NCI-H774 (cell line): Measurements from ENCODE around the gene EIF6.
A peak's percentile ranks its signal among the peaks of the same experiment; 100 is the strongest.
"Not testable (repeated sequence)": the region's sequence is repeated elsewhere in the genome, so short reads cannot be mapped to it uniquely, and the experiment has no call there.

Experiments used
- DNase-seq: peaks from one replicate; lab custom pipeline; 2025; lab: John Stamatoyannopoulos, UW

The EIF6 gene

GRCh38 chr20:35284267-35284991, at the start of gene EIF6:
Gene EIF6, minus strand, starts transcription at chr20:35284772. Its CDS starts 285 bp downstream, at chr20:35284487.
- DNase-seq: peak; percentile 80

- DNase-seq: no peak
Observed at GRCh38 chr20:35333606-35334005, 49.0 kb upstream of the EIF6 start.

GRCh38 chr20:35332540-35333200, 48.1 kb upstream of the EIF6 start:
- no peak for DNase-seq

DNA sequence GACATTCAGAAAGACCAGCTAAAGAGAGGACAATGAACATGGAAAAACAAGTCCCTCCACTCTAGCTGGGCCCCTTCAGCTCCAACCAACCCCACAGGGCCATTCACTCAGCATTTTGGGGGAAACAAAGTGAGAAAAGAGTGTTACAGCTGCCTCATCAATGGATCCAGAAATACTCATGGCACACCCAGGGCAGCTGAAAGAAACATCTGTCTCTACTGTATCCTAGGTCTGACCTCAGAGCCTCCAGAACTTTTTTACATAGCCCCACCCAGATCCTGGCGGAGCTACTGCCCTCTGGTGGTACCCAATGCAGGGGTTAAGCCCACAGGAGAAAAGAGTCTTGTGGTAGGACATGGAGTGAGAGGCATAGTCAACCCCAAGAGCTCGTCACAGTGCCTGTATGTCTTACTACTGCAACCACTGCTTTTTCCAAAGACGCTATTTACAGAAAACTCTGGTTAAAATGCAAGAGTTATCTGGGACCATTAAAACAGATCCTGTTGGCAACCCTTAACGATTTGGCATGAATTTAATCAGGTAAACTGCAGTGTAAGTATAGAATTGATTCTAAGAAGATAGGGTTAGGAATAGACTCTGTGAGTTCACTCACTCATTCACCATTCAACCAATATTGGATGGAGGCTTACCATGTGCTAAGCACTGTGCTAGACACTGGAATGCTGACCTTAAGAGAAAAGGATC, 45.0 kb upstream of the EIF6 start:
- DNase-seq: no peak

DNA sequence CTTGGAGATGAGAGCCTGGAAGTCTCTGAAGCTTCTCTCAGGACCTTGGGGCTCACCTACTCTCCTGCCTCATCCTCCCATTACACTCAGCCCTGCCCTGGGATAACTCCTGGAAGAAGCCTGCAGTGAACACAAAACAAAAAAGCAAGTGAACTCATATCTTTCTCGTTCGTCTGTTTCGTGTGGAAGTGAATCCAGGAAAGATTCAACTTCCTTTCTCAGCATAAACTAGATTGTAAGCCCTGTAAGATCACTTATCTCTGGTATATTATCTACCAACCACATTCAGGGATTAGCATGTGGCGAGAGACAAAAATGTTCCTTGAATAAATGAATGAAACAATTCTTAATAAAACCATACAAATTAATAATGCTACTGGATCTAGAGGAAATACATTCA, 44.1 kb upstream of the EIF6 start:
- no peak for DNase-seq

GRCh38 chr20:35328095-35328685, 43.6 kb upstream of the EIF6 start:
- no peak for DNase-seq

- DNase-seq: no peak
Observed at GRCh38 chr20:35327074-35327976, 42.8 kb upstream of the EIF6 start.

- no peak for DNase-seq
Observed at GRCh38 chr20:35326740-35327073, 42.1 kb upstream of the EIF6 start.

DNA sequence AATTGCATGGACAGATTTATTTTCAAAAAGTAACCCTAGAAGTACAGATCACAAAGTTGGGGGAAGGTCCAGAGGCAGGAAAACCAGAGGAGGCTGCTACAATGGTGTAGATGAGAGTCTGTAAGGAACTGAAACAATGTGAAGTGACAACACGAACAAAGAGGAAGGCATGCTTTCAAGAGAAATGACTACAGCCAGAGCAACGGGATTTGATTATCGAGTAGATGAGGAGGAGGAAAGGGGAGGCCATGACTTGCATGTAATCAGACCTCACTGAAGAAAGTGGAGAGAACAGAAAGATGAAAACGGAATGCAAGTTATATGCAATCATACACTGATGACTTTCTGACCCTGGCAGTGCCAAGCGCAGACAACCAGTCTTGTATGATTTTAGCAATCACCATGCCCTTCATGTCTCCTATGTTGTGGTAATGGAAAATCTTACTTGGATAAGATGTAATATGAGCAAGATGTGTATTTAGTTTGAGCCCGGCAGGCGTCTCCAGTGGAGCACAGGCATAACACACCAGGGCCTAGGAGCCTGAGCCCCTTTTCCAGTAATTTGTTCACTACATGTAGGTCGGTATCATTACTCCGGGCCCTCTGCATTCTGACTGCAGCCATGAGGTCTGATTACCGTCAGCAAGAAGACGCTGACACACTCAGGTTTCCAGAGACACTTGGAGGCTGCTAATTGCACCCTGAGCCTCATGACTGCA, 41.6 kb upstream of the EIF6 start:
- DNase-seq: no peak

DNA sequence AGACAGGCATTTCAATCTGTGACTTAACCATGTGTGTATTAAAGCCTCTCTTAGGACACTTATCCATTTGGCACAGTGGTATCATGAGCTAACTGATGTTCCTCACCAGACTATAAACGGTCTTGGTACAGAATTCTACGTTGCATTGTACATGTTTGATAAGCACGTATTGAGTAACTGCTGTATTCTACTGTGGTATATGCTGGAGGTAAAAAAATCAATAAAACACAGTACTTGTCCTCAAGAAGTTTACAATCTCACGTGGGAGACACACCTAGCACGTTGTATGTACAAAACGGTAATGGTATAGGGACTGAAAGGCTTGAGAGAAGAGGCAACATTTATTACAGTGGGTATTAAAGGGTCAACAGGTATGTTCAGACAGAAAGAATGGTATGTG, 40.8 kb upstream of the EIF6 start:
- no peak for DNase-seq

DNA sequence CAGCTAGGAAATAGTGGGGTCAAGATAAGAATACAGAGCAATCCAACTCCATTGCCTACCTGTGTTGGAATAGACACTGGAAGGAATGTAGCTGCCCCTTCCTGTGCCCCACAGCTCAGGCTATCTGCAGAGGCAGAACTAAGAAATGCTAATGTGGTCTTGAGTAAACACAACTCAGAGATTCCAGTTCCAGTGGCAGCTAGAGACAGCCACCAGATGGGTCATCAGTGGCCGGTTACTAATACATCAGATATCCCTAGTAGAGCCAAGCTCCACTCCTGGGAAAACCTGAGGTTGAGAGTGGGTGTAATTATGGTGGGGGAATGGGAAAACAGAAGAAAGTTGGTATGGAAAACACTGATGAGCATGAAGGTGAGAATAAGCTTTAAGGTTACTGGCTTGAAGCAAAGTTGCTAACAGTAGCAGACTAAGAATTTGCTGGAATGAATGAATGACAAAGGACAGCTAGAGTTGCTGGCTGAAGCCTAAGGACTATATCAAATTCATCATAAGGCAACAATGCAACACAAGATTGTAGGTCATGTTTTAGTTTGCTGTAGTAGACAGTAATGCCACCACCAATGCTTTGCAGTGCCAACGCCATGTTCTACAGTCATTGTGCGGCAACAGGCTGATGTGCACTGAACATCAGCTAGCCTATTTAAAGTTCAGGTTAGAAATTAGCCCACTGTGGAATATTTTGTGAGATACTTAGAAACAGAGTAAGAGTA, 36.0 kb upstream of the EIF6 start:
- no peak for DNase-seq

DNA sequence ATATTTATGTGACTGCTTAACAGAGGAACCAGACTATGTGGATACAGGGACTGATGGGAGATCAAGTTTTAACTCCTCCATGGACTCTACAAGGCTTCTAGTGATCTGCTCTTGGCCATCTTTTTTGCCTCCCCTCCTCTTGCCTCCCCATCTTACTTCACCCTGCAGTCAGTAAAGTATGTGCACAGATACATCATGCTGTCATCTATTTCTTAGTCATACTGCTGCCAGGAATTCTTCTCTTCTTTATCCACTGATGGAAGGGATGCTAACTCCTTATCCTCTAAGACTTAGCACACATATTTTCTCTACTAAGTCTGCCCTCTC, 35.3 kb upstream of the EIF6 start:
- no peak for DNase-seq

- DNase-seq: no peak
Observed at GRCh38 chr20:35319192-35319870, 34.8 kb upstream of the EIF6 start.

- DNase-seq: peak; percentile 17
Observed at GRCh38 chr20:35318502-35319157, 34.1 kb upstream of the EIF6 start.

DNA sequence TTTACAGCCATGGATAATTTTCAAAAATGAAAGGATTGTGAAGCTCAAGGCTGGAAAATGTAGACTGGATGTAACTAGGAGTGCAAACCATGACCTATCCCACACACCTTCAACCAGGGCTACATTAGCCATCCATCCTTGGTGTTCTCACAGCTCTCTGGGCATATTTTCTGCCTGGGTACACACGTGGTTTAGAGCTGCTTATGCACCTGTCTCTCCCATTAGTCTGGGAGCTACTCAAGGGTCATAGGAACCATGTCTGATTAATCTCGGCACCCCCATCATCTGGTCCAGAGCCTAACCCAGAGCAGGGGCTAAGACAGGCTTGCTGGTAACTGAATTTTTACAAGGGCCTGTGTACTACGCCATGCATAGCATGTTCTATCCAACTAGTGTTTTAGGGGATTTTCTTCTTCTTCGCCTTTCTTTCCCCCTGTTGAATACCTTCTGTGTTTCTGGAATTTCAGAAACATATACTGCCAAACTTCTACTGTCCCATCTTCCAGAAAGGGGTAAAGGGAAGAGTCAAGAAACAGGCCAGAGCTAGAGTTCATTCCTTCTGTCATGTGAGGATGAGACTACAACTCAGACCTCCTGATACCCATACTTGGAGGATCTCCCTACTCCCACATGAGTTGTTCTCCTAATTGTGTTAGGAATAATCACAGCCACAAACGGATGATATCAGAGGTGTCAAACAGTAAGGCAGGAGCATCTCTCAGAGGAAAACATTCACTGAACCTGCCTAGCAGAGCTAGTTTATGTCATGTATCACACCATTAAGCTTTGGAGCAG, 33.0 kb upstream of the EIF6 start:
- DNase-seq: no peak

GRCh38 chr20:35316086-35316485, 31.5 kb upstream of the EIF6 start:
- no peak for DNase-seq

GRCh38 chr20:35315632-35316020, 31.1 kb upstream of the EIF6 start:
- DNase-seq: not testable (repeated sequence)

DNA sequence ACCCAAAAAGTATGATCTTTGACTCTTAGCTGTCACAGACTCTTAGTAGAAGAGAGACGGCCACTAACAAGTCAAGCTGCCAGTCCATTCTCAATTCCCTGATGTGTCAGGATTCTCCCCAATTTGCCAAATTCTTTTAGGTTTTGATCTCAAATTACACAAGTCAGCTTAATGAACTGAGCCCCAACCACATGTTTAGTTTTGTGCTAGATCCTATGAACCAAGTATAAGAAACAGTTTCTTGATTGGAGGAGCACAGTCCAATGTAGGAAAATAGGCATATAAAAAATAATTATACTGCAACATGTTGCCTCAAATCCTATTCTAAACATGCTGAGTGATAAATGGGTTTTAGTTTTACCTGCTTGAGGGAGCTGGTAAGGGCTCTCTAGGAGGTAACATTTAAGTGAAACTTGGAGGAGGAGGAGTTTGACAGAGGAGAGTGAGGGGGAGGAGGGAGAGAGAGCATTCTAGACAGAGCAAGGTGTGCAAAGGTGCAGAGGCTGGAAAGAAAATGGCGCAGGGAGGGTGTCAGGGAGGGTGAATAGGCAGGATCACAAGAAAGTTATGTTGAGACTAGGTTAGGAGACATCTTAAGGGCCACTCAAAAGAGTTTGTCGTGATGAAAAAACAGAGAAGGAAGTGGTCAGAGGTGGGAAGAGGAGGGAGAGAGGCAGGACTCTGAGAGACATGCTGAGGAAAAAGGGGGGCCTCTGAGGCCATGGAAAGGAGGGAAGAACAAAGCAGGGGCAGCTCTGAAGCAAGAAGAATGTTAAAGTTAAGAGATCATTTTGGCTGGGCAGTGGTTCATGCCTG, 30.5 kb upstream of the EIF6 start:
- DNase-seq: no peak
